GM21447 (cell line): ENCODE results near the gene UBE2Q2.
"Not testable (repeated sequence)": the region's sequence is repeated elsewhere in the genome, so short reads cannot be mapped to it uniquely, and the experiment has no call there.

Experiments
- ATAC-seq: cut with Tn5 transposase; IDR thresholded peaks from one replicate; pipeline ENCODE4 v1.9.1; 2021; ENCODE audit not compliant: unreplicated experiment

Gene UBE2Q2

GRCh38 chr15:75864213-75865059 is 21.2 kb downstream of the UBE2Q2 start:
- ATAC-seq, result no peak

- ATAC-seq, result not testable (repeated sequence)
Measured at GRCh38 chr15:75866045-75866444, 22.8 kb downstream of the UBE2Q2 start.

GRCh38 chr15:75866916-75867315 is 23.7 kb downstream of the UBE2Q2 start:
- ATAC-seq, result no peak

GRCh38 chr15:75867449-75867848 is 24.2 kb downstream of the UBE2Q2 start:
- no peak for ATAC-seq

- ATAC-seq, result no peak
Measured at GRCh38 chr15:75868019-75868418, 24.8 kb downstream of the UBE2Q2 start.

- ATAC-seq, result no peak
Measured at GRCh38 chr15:75869446-75869845, 26.2 kb downstream of the UBE2Q2 start.

GRCh38 chr15:75871589-75871988 is 28.3 kb downstream of the UBE2Q2 start:
- not testable (repeated sequence) for ATAC-seq

GRCh38 chr15:75872403-75872990 is 29.2 kb downstream of the UBE2Q2 start:
- no peak for ATAC-seq

GRCh38 chr15:75884041-75884440 is 40.8 kb downstream of the UBE2Q2 start:
- no peak for ATAC-seq

- no peak for ATAC-seq
Measured at GRCh38 chr15:75887178-75887577, 43.9 kb downstream of the UBE2Q2 start.

GRCh38 chr15:75891895-75892294 is 48.6 kb downstream of the UBE2Q2 start:
- no peak for ATAC-seq

- ATAC-seq, result no peak
Measured at GRCh38 chr15:75895731-75896130, 52.5 kb downstream of the UBE2Q2 start.

- no peak for ATAC-seq
Measured at GRCh38 chr15:75900577-75900976, 57.3 kb downstream of the UBE2Q2 start.

- ATAC-seq, result no peak
Measured at GRCh38 chr15:75902129-75902557, 58.9 kb downstream of the UBE2Q2 start.

- ATAC-seq, result peak; percentile 88
Measured at GRCh38 chr15:75903331-75904239, 60.3 kb downstream of the UBE2Q2 start, which contains the start of gene FBXO22. Gene FBXO22, plus strand, starts transcription at chr15:75903878. Its CDS starts 86 bp downstream, at chr15:75903964.

- ATAC-seq, result no peak
Measured at GRCh38 chr15:75905231-75905630, 62.0 kb downstream of the UBE2Q2 start.

GRCh38 chr15:75910355-75910754 is 67.1 kb downstream of the UBE2Q2 start:
- ATAC-seq, result not testable (repeated sequence)

GRCh38 chr15:75916978-75917377 is 73.7 kb downstream of the UBE2Q2 start:
- no peak for ATAC-seq

- no peak for ATAC-seq
Measured at GRCh38 chr15:75918135-75918534, 74.9 kb downstream of the UBE2Q2 start.

- no peak for ATAC-seq
Measured at GRCh38 chr15:75920079-75920478, 76.8 kb downstream of the UBE2Q2 start.
